ENCODE data around the gene CREBZF.

The CREBZF gene

DNA sequence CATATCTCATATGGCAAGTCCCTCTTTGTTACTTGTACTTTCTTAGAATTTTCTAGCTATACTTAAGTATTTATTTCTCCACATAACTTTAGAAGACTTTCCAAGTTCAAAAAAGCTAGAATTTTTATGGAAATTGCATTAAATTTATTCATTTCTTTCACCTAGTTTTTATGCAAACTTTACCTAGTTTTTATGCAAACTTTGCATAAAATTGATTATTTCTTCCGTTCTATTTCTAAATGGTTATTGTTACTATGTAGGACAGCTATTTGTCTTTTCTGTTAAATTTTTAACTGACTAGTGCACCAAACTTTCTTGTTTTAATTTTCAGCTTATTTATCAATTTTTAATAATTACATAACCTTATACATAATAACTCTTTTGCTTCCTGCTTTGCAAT lies 3.2 kb upstream of the CREBZF start:
- Histone ChIP-seq H3K4me1 (ENCODE audit: insufficient read depth, low read length, severe bottlenecking) (peaks cover 9% of the 10 kb centered on the region), H3K27ac (ENCODE audit: low read depth, low read length, poor library complexity, severe bottlenecking) (no peak overlapping the region), H3K4me2 (ENCODE audit: low read length) (no peak overlapping the region), H3K9ac (ENCODE audit: low read length) (no peak overlapping the region), H3F3A (ENCODE audit: insufficient read depth, low read length) (no peaks in the 10 kb centered on the region), H3K4me3 (ENCODE audit: low read depth, low read length, poor library complexity, severe bottlenecking) (no peak overlapping the region), H2AFZ (ENCODE audit: low read length) (no peak overlapping the region), H3K9me2 (ENCODE audit: low read depth, low read length) (no peaks in the 10 kb centered on the region), H3K79me2 (ENCODE audit: insufficient read depth, low read length) (peaks cover 11% of the 10 kb centered on the region), H3K27me3 (ENCODE audit: insufficient read depth, low read length) (no peaks in the 10 kb centered on the region), H3K9me3 (ENCODE audit: low read length) (no peaks in the 10 kb centered on the region), H3K36me3 (ENCODE audit: insufficient read depth, low read length) (peaks cover 8% of the 10 kb centered on the region), H4K20me1 (ENCODE audit: insufficient read depth, low read length) (no peaks in the 10 kb centered on the region)
- TF ChIP-seq, protein P1, sequence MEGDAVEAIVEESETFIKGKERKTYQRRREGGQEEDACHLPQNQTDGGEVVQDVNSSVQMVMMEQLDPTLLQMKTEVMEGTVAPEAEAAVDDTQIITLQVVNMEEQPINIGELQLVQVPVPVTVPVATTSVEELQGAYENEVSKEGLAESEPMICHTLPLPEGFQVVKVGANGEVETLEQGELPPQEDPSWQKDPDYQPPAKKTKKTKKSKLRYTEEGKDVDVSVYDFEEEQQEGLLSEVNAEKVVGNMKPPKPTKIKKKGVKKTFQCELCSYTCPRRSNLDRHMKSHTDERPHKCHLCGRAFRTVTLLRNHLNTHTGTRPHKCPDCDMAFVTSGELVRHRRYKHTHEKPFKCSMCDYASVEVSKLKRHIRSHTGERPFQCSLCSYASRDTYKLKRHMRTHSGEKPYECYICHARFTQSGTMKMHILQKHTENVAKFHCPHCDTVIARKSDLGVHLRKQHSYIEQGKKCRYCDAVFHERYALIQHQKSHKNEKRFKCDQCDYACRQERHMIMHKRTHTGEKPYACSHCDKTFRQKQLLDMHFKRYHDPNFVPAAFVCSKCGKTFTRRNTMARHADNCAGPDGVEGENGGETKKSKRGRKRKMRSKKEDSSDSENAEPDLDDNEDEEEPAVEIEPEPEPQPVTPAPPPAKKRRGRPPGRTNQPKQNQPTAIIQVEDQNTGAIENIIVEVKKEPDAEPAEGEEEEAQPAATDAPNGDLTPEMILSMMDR (IDR thresholded peaks at IDR 0.05; ENCODE audit: low read length), result no peak
- TF ChIP-seq EZH2 (IDR thresholded peaks at IDR 0.05; ENCODE audit: borderline replicate concordance, low read length), result no peak

DNA sequence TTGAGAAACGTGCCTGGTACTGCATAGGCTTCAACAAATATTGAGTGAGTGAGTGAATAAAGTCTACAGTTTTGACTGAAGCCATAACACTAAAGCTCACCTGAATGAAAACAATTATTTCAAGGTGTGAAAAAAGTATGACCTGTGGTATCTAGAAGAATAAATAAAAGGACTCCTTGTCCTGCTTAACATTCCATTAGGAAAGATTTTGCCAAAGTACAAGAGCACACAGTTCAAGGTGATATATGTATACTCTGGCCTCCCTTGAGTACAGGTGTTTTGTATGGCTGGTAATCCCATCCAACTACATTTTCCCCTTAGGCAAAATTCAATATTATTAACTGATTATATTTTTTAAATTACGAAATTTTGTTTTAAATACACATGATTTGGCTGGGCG lies 1.8 kb upstream of the CREBZF start:
- H3K4me2 ChIP-seq (ENCODE audit: low read length), result no peak overlapping the region
- peaks cover 17% of the 10 kb centered on the region for H3K4me1 ChIP-seq (ENCODE audit: insufficient read depth, low read length, severe bottlenecking)
- no peaks in the 10 kb centered on the region for H3K27me3 ChIP-seq (ENCODE audit: insufficient read depth, low read length)
- H3K79me2 ChIP-seq (ENCODE audit: insufficient read depth, low read length), result peaks cover 26% of the 10 kb centered on the region
- H3K27ac ChIP-seq (ENCODE audit: low read depth, low read length, poor library complexity, severe bottlenecking), result no peak overlapping the region
- no peak for TF ChIP-seq EZH2 (IDR thresholded peaks at IDR 0.05; ENCODE audit: borderline replicate concordance, low read length)
- TF ChIP-seq, protein P1 (IDR thresholded peaks at IDR 0.05; ENCODE audit: low read length), result no peak
- H3K4me3 ChIP-seq (ENCODE audit: low read depth, low read length, poor library complexity, severe bottlenecking), result no peak overlapping the region
- H3K9me3 ChIP-seq (ENCODE audit: low read length), result no peaks in the 10 kb centered on the region
- H3K9me2 ChIP-seq (ENCODE audit: low read depth, low read length), result no peaks in the 10 kb centered on the region
- peaks cover 20% of the 10 kb centered on the region for H3K36me3 ChIP-seq (ENCODE audit: insufficient read depth, low read length)
- peaks cover 4% of the 10 kb centered on the region; the same call in 1 of the 2 replicates for H4K20me1 ChIP-seq (ENCODE audit: insufficient read depth, low read length)
- no peaks in the 10 kb centered on the region for H3F3A ChIP-seq (ENCODE audit: insufficient read depth, low read length)
- H3K9ac ChIP-seq (ENCODE audit: low read length), result no peak overlapping the region
- H2AFZ ChIP-seq (ENCODE audit: low read length), result peak overlapping the region; percentile 81; the same call in 1 of the 2 replicates

DNA sequence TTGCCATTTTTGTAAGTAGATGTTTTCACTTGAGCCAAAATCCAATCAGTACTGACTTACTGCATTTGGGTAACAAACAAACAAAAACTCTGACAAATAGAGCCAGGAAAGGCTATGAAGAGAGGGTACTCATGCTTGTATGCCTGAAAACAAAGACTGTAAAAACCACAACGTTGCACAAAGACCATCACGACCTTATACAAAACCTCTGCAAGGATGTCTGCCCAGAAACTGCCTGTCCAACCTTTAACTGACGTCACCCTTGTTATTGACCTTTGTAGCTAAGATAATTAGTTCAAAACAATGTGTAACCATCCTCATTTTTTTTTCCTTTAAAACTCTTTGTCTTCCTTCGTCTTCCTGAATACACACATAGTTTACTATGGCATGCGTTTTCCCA lies 804 bp upstream of the CREBZF start:
- Histone ChIP-seq H3K9ac (ENCODE audit: low read length) (peak overlapping the region; percentile 96; the same call in 1 of the 2 replicates), H3K27me3 (ENCODE audit: insufficient read depth, low read length) (no peaks in the 10 kb centered on the region), H3K36me3 (ENCODE audit: insufficient read depth, low read length) (peaks cover 29% of the 10 kb centered on the region), H3K4me3 (ENCODE audit: low read depth, low read length, poor library complexity, severe bottlenecking) (peak overlapping the region; percentile 88), H3K4me2 (ENCODE audit: low read length) (peak overlapping the region; percentile 88; the same call in 1 of the 2 replicates), H3F3A (ENCODE audit: insufficient read depth, low read length) (no peaks in the 10 kb centered on the region), H4K20me1 (ENCODE audit: insufficient read depth, low read length) (peaks cover 9% of the 10 kb centered on the region; the same call in 1 of the 2 replicates), H3K9me2 (ENCODE audit: low read depth, low read length) (no peaks in the 10 kb centered on the region), H3K79me2 (ENCODE audit: insufficient read depth, low read length) (peaks cover 35% of the 10 kb centered on the region), H2AFZ (ENCODE audit: low read length) (peak overlapping the region; percentile 81), H3K27ac (ENCODE audit: low read depth, low read length, poor library complexity, severe bottlenecking) (peak overlapping the region; percentile 1), H3K9me3 (ENCODE audit: low read length) (no peaks in the 10 kb centered on the region), H3K4me1 (ENCODE audit: insufficient read depth, low read length, severe bottlenecking) (peaks cover 27% of the 10 kb centered on the region)
- TF ChIP-seq, protein P1 (IDR thresholded peaks at IDR 0.05; ENCODE audit: low read length), result no peak
- no peak for TF ChIP-seq EZH2 (IDR thresholded peaks at IDR 0.05; ENCODE audit: borderline replicate concordance, low read length)
